HepG2 (cell line): ENCODE data around the gene MIB1. TPM values are rescaled to one million over a fixed set of nuclear protein-coding genes. Genes with fewer than 3 reads are reported as not detected.

Experiments
- ATAD3A ChIP-seq: sonication (generic); formaldehyde crosslinking; IDR thresholded peaks from 2 replicates; pipeline ENCODE4 v1.4.0; 2020; ENCODE audit warnings: missing genetic modification reagents
- GPN1 ChIP-seq: sonication (generic); formaldehyde crosslinking; IDR thresholded peaks from 2 replicates; pipeline ENCODE4 v1.5.1; 2020; ENCODE audit warnings: missing genetic modification reagents, borderline replicate concordance
- HNF1A ChIP-seq, 2 experiments: sonication (generic) in 1 of 2; formaldehyde crosslinking in 1 of 2; IDR thresholded peaks; 2 replicates each; pipeline versions ENCODE4 v1.4.0 to v1.6.1; 2016 to 2020; ENCODE audit warnings: borderline replicate concordance in 1 of 2, low read depth in 1 of 2, mild to moderate bottlenecking in 1 of 2, missing genetic modification reagents in 1 of 2
- KLF15 ChIP-seq: sonication (generic); formaldehyde crosslinking; IDR thresholded peaks from 2 replicates; pipeline ENCODE4 v1.8.1; 2023; ENCODE audit warnings: borderline replicate concordance, mild to moderate bottlenecking, inconsistent platforms, missing genetic modification reagents, mixed read lengths
- MED13 ChIP-seq: sonication (generic); formaldehyde crosslinking; IDR thresholded peaks from 2 replicates; pipeline ENCODE4 v1.5.0; 2020; ENCODE audit warnings: missing genetic modification reagents
- NR2F6 ChIP-seq, 2 experiments: IDR thresholded peaks; 2 replicates each; pipeline ENCODE4 v1.6.1; 2016; ENCODE audit warnings: antibody characterized with exemption in 1 of 2, mild to moderate bottlenecking in 1 of 2
- PAX8 ChIP-seq: sonication (generic); formaldehyde crosslinking; IDR thresholded peaks from 2 replicates; pipeline ENCODE4 v1.8.0; 2022; ENCODE audit warnings: mild to moderate bottlenecking, missing genetic modification reagents, borderline replicate concordance
- PHF20 ChIP-seq: sonication (generic); formaldehyde crosslinking; IDR thresholded peaks from 2 replicates; pipeline ENCODE4 v1.5.0; 2020; ENCODE audit warnings: mild to moderate bottlenecking, missing genetic modification reagents
- TAF15 ChIP-seq: fragments of 200-400 bp; formaldehyde crosslinking; IDR thresholded peaks from one replicate; pipeline ENCODE4 v1.6.1; 2018; ENCODE audit warnings: mild to moderate bottlenecking, low read depth, low read length; ENCODE audit not compliant: poor library complexity, severe bottlenecking
- TBL1XR1 ChIP-seq: fragments of 150-350 bp; IDR thresholded peaks from 2 replicates; pipeline ENCODE4 v1.6.1; 2014; ENCODE audit warnings: borderline replicate concordance, low read length; ENCODE audit not compliant: partially characterized antibody
- TCF7L2 ChIP-seq: IDR thresholded peaks from 2 replicates; pipeline ENCODE4 v1.6.1; 2011; ENCODE audit warnings: mild to moderate bottlenecking, low read depth, low read length, moderate library complexity
- TRIM24 ChIP-seq: sonication (generic); formaldehyde crosslinking; IDR thresholded peaks from 2 replicates; pipeline ENCODE4 v1.8.0; 2022; ENCODE audit warnings: mild to moderate bottlenecking, missing genetic modification reagents
- TSC22D2 ChIP-seq: sonication (generic); formaldehyde crosslinking; IDR thresholded peaks from 2 replicates; pipeline ENCODE4 v1.5.1; 2020; ENCODE audit warnings: missing genetic modification reagents, mild to moderate bottlenecking, borderline replicate concordance
- ZFP36L2 ChIP-seq: sonication (generic); formaldehyde crosslinking; IDR thresholded peaks from 2 replicates; pipeline ENCODE4 v1.4.0; 2020; ENCODE audit warnings: missing genetic modification reagents
- ZFX ChIP-seq: sonication (generic); formaldehyde crosslinking; IDR thresholded peaks from 2 replicates; pipeline ENCODE4 v1.4.0; 2020; ENCODE audit warnings: mild to moderate bottlenecking, low read depth, missing genetic modification reagents, moderate library complexity
- ZKSCAN5 ChIP-seq: sonication (generic); formaldehyde crosslinking; IDR thresholded peaks from 2 replicates; pipeline ENCODE4 v1.5.1; 2020; ENCODE audit warnings: mild to moderate bottlenecking, missing genetic modification reagents
- ZNF232 ChIP-seq: sonication (generic); formaldehyde crosslinking; IDR thresholded peaks from 2 replicates; pipeline ENCODE4 v1.4.0; 2020; ENCODE audit warnings: missing genetic modification reagents, borderline replicate concordance
- polyA plus RNA-seq, 8 experiments: library from polyadenylated mRNA; depleted of rRNA in 3 of 8; stranded (reverse) in 7 of 8; unstranded in 1 of 8; fragments of >200 nt; fragmentation: Illumina TruSeq in 4 of 8; extraction: Trizol in 4 of 8; gene quantifications; 2 replicates each; pipeline versions ENCODE4 v1.2.1 to v1.2.3, GENCODE V29; 2011 to 2016; ENCODE audit warnings: low read depth in 4 of 8, missing spikeins in 1 of 8, mixed read lengths in 1 of 8; ENCODE audit not compliant: insufficient read depth in 1 of 8
- total RNA-seq, 5 experiments: library from RNA; depleted of rRNA; stranded (reverse); fragments of >200 nt; fragmentation: Illumina TruSeq; extraction: Trizol; gene quantifications; 2 replicates each; pipeline ENCODE4 v1.2.3, GENCODE V29; 2016; ENCODE audit warnings: low read depth in 1 of 5
- TF ChIP-seq, protein P1 (sequence below): sonication (generic); formaldehyde crosslinking; IDR thresholded peaks from 2 replicates; pipeline ENCODE4 v1.4.0; 2020; ENCODE audit warnings: missing genetic modification reagents, mild to moderate bottlenecking, borderline replicate concordance
- TF ChIP-seq, protein P2 (sequence below): sonication (generic); formaldehyde crosslinking; IDR thresholded peaks from 2 replicates; pipeline ENCODE4 v1.5.0; 2020; ENCODE audit warnings: mild to moderate bottlenecking, missing genetic modification reagents, moderate library complexity

The MIB1 gene
- total and polyA plus RNA-seq, 2 of the 13 experiments (the other 11 are each of a cell fraction or from before 2014, with no cell fraction given): 12.0 to 47.0 TPM

GRCh38 chr18:21735452-21736015 is 5.1 kb upstream of the MIB1 start (continued):
- peak; percentile 35; the same call in 1 of the 2 replicates for TF ChIP-seq ZFX (CRISPR knock-in tag)
- no peak for TF ChIP-seq PHF20 (CRISPR knock-in tag)
- TF ChIP-seq ZFP36L2: no peak
- no peak for TF ChIP-seq TCF7L2
- no peak for TF ChIP-seq ZNF232
- TF ChIP-seq, protein P1, sequence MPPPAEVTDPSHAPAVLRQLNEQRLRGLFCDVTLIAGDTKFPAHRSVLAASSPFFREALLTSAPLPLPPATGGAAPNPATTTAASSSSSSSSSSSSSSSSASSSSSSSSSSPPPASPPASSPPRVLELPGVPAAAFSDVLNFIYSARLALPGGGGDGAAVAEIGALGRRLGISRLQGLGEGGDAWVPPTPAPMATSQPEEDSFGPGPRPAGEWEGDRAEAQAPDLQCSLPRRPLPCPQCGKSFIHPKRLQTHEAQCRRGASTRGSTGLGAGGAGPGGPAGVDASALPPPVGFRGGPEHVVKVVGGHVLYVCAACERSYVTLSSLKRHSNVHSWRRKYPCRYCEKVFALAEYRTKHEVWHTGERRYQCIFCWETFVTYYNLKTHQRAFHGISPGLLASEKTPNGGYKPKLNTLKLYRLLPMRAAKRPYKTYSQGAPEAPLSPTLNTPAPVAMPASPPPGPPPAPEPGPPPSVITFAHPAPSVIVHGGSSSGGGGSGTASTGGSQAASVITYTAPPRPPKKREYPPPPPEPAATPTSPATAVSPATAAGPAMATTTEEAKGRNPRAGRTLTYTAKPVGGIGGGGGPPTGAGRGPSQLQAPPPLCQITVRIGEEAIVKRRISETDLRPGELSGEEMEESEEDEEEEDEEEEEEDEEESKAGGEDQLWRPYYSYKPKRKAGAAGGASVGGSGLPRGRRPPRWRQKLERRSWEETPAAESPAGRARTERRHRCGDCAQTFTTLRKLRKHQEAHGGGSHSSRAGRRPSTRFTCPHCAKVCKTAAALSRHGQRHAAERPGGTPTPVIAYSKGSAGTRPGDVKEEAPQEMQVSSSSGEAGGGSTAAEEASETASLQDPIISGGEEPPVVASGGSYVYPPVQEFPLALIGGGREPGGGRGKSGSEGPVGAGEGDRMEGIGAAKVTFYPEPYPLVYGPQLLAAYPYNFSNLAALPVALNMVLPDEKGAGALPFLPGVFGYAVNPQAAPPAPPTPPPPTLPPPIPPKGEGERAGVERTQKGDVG: 0 out of 2 replicates have a peak, but pooled peaks have one; percentile 52
- TF ChIP-seq TBL1XR1: no peak
- no peak for TF ChIP-seq KLF15 (CRISPR knock-in tag)
- TF ChIP-seq HNF1A (IDR thresholded peaks at IDR 0.05; ENCODE audit: low read depth): no peak
- 0 out of 2 replicates have a peak, but pooled peaks have one; percentile 15 for TF ChIP-seq HNF1A (CRISPR knock-in tag; IDR thresholded peaks at IDR 0.05; ENCODE audit: borderline replicate concordance)
- 0 out of 2 replicates have a peak, but pooled peaks have one; percentile 3 for TF ChIP-seq TRIM24 (CRISPR knock-in tag)
- TF ChIP-seq MED13: no peak
- TF ChIP-seq NR2F6 (IDR thresholded peaks at IDR 0.05): no peak
- 0 out of 2 replicates have a peak, but pooled peaks have one; percentile 21 for TF ChIP-seq NR2F6 (CRISPR knock-in tag; IDR thresholded peaks at IDR 0.05)
- no peak for TF ChIP-seq TAF15
- TF ChIP-seq ZKSCAN5 (CRISPR knock-in tag): no peak
- no peak for TF ChIP-seq GPN1
- no peak for TF ChIP-seq TSC22D2 (CRISPR knock-in tag)
- no peak for TF ChIP-seq ATAD3A (CRISPR knock-in tag)
- TF ChIP-seq PAX8 (CRISPR knock-in tag): no peak
- TF ChIP-seq, protein P2, sequence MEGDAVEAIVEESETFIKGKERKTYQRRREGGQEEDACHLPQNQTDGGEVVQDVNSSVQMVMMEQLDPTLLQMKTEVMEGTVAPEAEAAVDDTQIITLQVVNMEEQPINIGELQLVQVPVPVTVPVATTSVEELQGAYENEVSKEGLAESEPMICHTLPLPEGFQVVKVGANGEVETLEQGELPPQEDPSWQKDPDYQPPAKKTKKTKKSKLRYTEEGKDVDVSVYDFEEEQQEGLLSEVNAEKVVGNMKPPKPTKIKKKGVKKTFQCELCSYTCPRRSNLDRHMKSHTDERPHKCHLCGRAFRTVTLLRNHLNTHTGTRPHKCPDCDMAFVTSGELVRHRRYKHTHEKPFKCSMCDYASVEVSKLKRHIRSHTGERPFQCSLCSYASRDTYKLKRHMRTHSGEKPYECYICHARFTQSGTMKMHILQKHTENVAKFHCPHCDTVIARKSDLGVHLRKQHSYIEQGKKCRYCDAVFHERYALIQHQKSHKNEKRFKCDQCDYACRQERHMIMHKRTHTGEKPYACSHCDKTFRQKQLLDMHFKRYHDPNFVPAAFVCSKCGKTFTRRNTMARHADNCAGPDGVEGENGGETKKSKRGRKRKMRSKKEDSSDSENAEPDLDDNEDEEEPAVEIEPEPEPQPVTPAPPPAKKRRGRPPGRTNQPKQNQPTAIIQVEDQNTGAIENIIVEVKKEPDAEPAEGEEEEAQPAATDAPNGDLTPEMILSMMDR: no peak
